ENCODE results near the gene ITGAD.

The ITGAD gene

GRCh38 chr16:31393056-31393455, at the start of gene ITGAD:
Gene ITGAD, plus strand, starts transcription at chr16:31393335. Its CDS starts 26 bp downstream, at chr16:31393361.
- DNase-seq: no peak

GRCh38 chr16:31344712-31345111, 48.4 kb upstream of the ITGAD start:
- no peak for DNase-seq

GRCh38 chr16:31347445-31347844, 45.7 kb upstream of the ITGAD start:
- DNase-seq: no peak

- no peak for DNase-seq
Observed at GRCh38 chr16:31348579-31348978, 44.6 kb upstream of the ITGAD start.

- peak in 4 of 58 donors; percentile 3 to 35 (median 10) for DNase-seq
Observed at GRCh38 chr16:31350275-31351005, 42.7 kb upstream of the ITGAD start.

- DNase-seq: no peak
Observed at GRCh38 chr16:31351246-31351941, 41.7 kb upstream of the ITGAD start.

- peak in 2 of 58 donors; percentile 15 to 48 for DNase-seq
Observed at GRCh38 chr16:31351942-31352325, 41.2 kb upstream of the ITGAD start.

- DNase-seq: peak in 5 of 58 donors; percentile 7 to 59 (median 19)
Observed at GRCh38 chr16:31352376-31353115, 40.6 kb upstream of the ITGAD start.

GRCh38 chr16:31354394-31355291, 38.5 kb upstream of the ITGAD start, which contains the start of gene ITGAX:
Gene ITGAX, plus strand, starts transcription at chr16:31355176. Its CDS starts 79 bp downstream, at chr16:31355255.
- DNase-seq: peak in 9 of 58 donors; percentile 3 to 45 (median 20)

- DNase-seq: no peak
Observed at GRCh38 chr16:31355431-31356100, 37.6 kb upstream of the ITGAD start.

- DNase-seq: no peak
Observed at GRCh38 chr16:31356566-31357323, 36.4 kb upstream of the ITGAD start.

GRCh38 chr16:31357324-31358109, 35.6 kb upstream of the ITGAD start:
- peak in 3 of 58 donors; percentile 1 to 5 (median 2) for DNase-seq

- no peak for DNase-seq
Observed at GRCh38 chr16:31360251-31360650, 32.9 kb upstream of the ITGAD start.

- no peak for DNase-seq
Observed at GRCh38 chr16:31361201-31362110, 31.7 kb upstream of the ITGAD start.

GRCh38 chr16:31362476-31363405, 30.4 kb upstream of the ITGAD start:
- no peak for DNase-seq

GRCh38 chr16:31363721-31364120, 29.4 kb upstream of the ITGAD start:
- no peak for DNase-seq
